ENCODE measurements around the gene HIC1.

The HIC1 gene

DNA sequence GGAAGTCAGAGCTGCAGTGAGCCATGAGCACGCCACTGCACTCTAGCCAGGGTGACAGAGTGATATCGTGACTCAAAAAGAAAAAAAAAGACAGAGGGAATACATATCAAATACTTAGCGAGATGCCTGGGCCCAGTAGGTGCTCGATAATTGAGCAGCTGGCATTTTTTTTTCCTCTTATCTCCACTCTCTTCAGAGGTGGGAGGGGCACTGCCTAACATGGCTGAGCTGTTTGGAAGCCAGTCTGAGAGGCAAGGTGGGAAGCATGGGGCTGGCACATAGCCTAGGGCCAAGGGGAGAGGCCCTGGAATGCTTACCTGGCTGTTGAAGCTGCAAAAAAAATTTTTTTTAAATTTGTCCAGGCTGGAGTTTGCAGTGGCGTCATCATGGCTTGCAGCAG, 38.4 kb downstream of the HIC1 start:
- no peak for DNase-seq (ENCODE audit: extremely low read depth, low read depth)

DNA sequence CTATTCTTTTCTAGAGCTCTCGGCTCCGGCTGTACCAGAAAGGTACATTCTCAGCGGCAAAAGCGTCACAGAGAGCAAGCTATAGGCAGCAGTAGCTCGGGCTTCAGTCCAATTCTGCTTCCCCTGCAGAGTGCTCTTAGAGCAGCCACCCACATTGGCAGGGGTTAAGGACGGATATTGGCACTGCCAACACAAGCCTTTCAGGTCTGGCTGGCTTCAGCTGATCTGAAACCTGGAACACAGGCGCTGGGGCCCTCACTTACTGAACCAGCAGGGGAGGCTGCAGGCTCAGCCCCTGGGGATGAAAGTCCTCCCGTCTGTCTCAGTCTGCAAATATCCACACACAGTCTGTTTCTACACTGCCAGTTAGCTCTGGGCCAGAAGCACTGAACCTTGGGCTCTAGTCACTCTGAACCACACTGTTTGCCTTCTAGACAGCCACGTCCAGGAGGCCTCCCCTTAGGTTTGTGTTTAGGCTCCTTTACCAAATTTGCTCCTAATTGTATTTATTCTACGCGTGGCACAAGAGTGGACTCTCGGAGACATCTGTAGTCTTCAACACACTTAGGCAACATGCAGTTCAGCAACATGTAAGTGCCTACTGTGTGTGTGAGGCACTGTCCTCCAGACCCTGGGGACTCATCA, 40.1 kb downstream of the HIC1 start:
- TF ChIP-seq, protein P1, sequence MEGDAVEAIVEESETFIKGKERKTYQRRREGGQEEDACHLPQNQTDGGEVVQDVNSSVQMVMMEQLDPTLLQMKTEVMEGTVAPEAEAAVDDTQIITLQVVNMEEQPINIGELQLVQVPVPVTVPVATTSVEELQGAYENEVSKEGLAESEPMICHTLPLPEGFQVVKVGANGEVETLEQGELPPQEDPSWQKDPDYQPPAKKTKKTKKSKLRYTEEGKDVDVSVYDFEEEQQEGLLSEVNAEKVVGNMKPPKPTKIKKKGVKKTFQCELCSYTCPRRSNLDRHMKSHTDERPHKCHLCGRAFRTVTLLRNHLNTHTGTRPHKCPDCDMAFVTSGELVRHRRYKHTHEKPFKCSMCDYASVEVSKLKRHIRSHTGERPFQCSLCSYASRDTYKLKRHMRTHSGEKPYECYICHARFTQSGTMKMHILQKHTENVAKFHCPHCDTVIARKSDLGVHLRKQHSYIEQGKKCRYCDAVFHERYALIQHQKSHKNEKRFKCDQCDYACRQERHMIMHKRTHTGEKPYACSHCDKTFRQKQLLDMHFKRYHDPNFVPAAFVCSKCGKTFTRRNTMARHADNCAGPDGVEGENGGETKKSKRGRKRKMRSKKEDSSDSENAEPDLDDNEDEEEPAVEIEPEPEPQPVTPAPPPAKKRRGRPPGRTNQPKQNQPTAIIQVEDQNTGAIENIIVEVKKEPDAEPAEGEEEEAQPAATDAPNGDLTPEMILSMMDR (IDR thresholded peaks at IDR 0.05; ENCODE audit: low read depth, low read length), result peak; percentile 68
- DNase-seq (ENCODE audit: extremely low read depth, low read depth), result no peak

More for the DNA sequence above, 38.4 kb downstream of the HIC1 start:
- TF ChIP-seq, protein P1 (IDR thresholded peaks at IDR 0.05; ENCODE audit: low read depth, low read length), result no peak

GRCh38 chr17:2095536-2095910, 40.6 kb downstream of the HIC1 start:
- no peak for DNase-seq (ENCODE audit: extremely low read depth, low read depth)

GRCh38 chr17:2101448-2102257, 46.8 kb downstream of the HIC1 start:
- TF ChIP-seq, protein P1 (IDR thresholded peaks at IDR 0.05; ENCODE audit: low read depth, low read length), result no peak
- DNase-seq (ENCODE audit: extremely low read depth, low read depth), result no peak

More at GRCh38 chr17:2095536-2095910, 40.6 kb downstream of the HIC1 start:
- TF ChIP-seq, protein P1 (IDR thresholded peaks at IDR 0.05; ENCODE audit: low read depth, low read length), result no peak

GRCh38 chr17:2102931-2103809, 48.3 kb downstream of the HIC1 start:
- DNase-seq (ENCODE audit: extremely low read depth, low read depth), result no peak

DNA sequence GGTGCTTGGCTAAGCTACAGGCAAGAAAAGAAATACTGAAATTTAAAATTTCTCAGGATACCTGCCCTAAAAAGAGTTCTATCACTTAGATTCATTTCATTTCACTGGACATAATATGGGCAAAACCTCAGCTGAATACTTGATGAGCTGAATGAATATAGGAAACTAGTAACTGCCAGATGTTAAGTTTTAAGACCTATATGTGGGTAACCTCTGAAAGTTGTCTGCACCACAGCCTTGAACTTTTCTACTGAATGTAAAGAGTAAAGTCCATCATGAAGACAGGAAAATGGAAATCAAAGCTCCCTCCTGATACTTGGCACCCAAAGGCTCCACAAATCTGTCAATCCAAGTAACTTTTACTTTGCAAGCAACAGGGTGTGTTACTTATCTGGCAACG, 50.8 kb downstream of the HIC1 start:
- TF ChIP-seq, protein P1 (IDR thresholded peaks at IDR 0.05; ENCODE audit: low read depth, low read length), result no peak
- DNase-seq (ENCODE audit: extremely low read depth, low read depth), result no peak

More at GRCh38 chr17:2102931-2103809, 48.3 kb downstream of the HIC1 start:
- TF ChIP-seq, protein P1 (IDR thresholded peaks at IDR 0.05; ENCODE audit: low read depth, low read length), result no peak

Data from AG09319 (cell line).